GM12872 (cell line): ENCODE data around the gene BTD.

ENCODE experiments used
- TF ChIP-seq, protein P1 (sequence below): IDR thresholded peaks from 3 replicates; pipeline ENCODE4 v1.5.1; 2011; ENCODE audit warnings: low read depth, mild to moderate bottlenecking, low read length, moderate library complexity; ENCODE audit not compliant: insufficient read depth

The BTD gene

DNA sequence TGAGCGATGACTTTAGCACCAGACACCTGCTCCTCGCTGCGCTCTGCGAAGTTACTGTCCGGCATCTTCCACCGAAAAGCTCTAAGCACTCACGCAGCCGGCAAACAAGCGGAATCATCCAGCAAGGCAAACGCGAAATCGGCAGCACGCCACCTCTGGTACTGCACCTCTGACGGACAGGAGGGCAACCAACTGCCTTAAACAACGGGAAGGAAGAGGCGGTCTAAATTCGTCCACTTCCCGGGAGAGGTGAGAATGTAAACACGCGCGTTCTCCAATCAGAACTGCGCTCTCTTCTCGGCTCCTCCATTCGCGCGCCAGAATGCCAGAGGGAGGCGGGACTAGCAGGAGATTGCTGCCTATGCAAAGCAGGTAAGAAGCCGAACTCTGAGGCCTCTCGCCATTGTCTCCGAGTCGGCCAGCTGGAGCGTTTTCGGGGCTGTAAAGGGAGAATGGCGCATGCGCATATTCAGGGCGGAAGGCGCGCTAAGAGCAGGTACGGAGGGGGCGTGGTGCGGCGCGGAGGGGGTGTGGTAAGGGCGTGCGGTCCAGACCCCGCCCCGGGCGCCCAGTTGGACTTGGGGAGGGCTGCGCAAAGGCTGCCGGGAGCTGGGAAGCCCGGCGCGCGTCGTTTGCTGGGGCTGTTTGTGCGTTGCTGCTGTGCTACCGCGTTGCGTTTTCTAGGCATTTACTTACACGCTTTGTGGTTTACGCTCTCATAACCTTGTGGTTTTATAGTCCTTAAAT, at the start of gene BTD, which contains the start of gene HACL1:
TSS of gene BTD (plus strand) at position 347 of the 747 bp plus-strand sequence. CDS start 33,695 bp downstream, outside the sequence.
TSS of gene HACL1 (minus strand) at position 171 of the 747 bp plus-strand sequence. CDS start at position 65, 106 bp downstream.
- TF ChIP-seq, protein P1, sequence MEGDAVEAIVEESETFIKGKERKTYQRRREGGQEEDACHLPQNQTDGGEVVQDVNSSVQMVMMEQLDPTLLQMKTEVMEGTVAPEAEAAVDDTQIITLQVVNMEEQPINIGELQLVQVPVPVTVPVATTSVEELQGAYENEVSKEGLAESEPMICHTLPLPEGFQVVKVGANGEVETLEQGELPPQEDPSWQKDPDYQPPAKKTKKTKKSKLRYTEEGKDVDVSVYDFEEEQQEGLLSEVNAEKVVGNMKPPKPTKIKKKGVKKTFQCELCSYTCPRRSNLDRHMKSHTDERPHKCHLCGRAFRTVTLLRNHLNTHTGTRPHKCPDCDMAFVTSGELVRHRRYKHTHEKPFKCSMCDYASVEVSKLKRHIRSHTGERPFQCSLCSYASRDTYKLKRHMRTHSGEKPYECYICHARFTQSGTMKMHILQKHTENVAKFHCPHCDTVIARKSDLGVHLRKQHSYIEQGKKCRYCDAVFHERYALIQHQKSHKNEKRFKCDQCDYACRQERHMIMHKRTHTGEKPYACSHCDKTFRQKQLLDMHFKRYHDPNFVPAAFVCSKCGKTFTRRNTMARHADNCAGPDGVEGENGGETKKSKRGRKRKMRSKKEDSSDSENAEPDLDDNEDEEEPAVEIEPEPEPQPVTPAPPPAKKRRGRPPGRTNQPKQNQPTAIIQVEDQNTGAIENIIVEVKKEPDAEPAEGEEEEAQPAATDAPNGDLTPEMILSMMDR: peak; percentile 24; the same call in 1 of the 3 replicates

DNA sequence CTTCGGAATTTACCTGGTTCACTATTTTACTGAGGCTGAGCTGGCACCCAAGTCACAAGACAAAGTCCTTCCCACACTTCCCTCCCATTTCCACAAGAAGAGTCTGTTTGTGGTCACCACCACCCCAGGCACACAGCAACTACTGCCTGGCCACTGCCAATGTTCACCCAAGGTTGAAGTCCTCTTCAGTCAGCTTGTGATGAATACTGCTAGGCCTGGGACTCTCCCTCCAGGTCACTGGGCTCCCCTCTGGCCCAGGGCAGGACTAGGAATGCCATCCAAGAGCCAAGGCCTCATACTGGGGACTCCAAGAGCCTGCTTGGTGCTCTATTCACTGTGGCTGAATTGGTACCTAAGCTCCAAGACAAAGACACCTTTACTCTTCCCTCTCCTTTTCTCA, 49.6 kb upstream of the BTD start:
- TF ChIP-seq, protein P1: no peak

GRCh38 chr3:15553749-15554148, 47.8 kb upstream of the BTD start:
- TF ChIP-seq, protein P1: no peak

GRCh38 chr3:15556512-15556911, 45.0 kb upstream of the BTD start:
- TF ChIP-seq, protein P1: no peak

GRCh38 chr3:15557511-15557946, 44.0 kb upstream of the BTD start:
- TF ChIP-seq, protein P1: peak; percentile 49; the same call in 2 of the 3 replicates

DNA sequence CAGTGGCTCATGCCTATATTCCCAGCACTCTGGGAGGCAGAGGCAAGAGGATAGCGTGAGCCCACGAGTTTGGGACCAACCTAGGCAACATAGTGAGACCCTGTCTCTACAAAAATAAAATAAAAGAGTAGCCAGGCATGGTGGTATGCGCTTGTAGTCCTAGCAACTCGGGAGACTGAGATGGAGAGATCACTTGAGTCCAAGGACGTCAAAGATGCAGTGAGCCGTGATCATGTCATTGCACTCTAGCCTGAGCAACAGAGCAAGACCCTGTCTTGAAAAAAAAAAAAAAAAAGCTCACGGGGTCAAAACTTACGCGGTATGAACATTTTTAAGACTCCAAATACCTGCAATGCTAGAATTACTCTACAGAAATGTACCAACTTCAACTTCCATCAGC, 43.0 kb upstream of the BTD start:
- TF ChIP-seq, protein P1: no peak

- TF ChIP-seq, protein P1: no peak
Observed at GRCh38 chr3:15562560-15562959, 39.0 kb upstream of the BTD start.
